GM12873 (cell line): ENCODE data around the gene MRPS9.

ENCODE experiments used
- TF ChIP-seq, protein P1 (sequence below): IDR thresholded peaks from 2 replicates; pipeline ENCODE4 v1.5.1; 2012; ENCODE audit warnings: low read depth, mild to moderate bottlenecking, moderate library complexity, low read length, control low read depth; ENCODE audit not compliant: insufficient read depth; ENCODE audit errors: missing control alignments

MRPS9 gene

DNA sequence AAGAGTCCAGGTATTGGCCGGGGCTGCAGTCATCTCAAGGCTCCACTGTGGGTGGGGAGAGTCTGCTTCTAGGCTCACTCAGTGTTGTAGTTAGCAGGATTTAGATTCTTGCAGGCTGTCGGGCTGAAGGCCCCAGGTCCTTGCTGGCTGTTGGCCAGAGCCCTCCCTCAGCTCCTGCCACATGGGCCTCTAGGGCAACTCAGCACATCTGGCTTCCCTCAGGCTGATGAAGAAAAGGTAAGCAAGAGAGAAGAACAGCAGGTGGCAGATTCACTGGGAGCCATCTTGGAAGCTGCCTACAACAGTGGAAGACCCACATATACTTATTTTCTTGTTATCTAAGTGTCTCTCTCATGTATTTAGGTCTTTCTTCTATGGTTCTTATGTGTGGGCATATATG lies 4.3 kb downstream of the MRPS9 start:
- TF ChIP-seq, protein P1, sequence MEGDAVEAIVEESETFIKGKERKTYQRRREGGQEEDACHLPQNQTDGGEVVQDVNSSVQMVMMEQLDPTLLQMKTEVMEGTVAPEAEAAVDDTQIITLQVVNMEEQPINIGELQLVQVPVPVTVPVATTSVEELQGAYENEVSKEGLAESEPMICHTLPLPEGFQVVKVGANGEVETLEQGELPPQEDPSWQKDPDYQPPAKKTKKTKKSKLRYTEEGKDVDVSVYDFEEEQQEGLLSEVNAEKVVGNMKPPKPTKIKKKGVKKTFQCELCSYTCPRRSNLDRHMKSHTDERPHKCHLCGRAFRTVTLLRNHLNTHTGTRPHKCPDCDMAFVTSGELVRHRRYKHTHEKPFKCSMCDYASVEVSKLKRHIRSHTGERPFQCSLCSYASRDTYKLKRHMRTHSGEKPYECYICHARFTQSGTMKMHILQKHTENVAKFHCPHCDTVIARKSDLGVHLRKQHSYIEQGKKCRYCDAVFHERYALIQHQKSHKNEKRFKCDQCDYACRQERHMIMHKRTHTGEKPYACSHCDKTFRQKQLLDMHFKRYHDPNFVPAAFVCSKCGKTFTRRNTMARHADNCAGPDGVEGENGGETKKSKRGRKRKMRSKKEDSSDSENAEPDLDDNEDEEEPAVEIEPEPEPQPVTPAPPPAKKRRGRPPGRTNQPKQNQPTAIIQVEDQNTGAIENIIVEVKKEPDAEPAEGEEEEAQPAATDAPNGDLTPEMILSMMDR: no peak

DNA sequence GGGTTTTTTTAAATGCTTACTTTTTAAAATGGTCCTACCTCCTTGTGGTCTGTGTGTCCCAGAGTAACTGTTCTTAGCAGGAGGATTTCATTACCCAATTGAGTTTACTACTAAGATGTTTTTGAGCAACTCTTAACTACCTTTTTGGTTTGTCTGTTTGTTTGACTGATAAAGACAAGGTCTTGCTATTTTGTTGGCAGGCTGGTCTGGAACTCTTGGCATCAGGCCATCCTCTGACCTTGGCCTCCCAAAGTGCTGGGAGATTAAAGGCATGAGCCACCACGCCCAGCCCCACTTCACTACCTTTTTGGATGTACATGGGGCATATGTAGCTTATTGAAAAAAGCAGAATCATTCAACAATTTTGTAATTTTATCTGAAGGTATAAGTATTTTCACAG lies 14.9 kb downstream of the MRPS9 start:
- TF ChIP-seq, protein P1: no peak

DNA sequence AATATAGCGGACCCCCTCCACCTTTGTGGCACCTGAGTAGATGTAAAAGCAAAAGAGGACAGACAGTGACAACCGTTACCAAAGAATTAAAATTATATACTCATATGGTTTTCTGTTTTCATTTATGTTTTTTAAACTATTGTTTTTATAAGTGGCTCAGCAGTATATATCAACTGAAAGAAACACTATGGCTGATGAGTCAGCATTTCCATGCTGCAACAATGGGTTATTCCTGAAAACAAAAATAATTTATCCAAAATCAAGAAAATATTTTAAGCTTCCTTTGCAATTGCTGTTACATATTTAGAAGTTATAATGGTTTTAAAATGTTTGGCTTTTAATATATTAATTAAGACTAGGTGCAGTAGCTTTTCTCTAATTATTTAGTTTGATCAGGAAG lies 17.7 kb downstream of the MRPS9 start:
- TF ChIP-seq, protein P1: no peak

DNA sequence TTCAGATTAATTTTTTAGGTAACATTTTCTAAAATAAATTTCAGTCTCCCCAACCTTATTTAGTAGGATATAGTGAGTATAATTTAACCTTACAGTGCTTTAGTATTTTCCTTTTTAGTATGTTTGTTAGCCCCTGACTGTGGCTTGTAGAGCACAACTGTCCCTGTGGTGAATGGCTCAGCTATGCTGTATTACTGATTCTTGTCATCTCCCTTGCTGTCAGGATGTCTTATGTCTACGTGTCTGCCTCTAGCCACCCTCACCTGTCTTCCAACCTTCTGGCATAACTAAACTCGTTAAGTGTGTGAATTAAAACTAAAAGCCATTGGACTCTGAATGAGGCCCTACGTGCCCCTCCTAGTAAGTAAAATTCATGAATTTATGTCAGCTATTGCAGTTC lies 18.4 kb downstream of the MRPS9 start:
- TF ChIP-seq, protein P1: no peak

DNA sequence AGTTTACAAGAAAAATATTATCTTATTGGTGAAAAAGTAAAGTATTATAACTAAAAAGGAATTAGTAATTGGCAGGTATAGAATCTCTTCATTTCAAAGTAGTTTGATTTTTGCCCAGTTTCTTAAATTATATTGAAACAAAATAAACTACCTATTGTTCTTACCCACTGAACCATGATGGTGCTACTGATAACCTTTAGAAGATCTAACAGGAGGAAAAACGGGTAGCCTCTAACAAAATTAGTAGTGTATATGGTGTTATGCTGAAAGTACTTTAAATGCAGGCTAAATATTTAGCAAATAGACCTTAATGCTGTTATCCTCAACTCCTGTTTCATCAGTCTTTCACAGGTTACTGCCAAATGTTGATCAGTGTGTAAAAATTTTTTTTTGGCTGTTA lies 19.1 kb downstream of the MRPS9 start:
- TF ChIP-seq, protein P1: no peak

DNA sequence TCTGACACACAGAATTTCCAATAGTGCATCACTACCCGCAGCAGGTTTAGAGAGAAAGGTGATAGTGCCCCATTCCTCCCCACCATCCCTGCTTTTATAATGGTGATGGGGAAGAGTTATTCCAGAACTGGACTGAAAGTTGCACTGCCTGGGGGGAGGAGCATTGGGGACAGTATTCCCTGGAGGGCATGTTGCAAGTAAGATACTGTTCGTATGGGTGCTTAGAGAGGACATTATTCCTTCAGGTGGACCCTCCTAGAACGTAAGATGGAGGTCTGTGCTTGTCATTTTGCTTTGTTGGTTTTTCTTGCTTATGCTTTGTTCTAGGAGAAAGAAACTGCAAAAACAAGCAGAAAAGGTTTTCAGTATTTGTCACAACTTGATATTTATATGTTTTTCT lies 23.7 kb downstream of the MRPS9 start:
- TF ChIP-seq, protein P1: no peak

DNA sequence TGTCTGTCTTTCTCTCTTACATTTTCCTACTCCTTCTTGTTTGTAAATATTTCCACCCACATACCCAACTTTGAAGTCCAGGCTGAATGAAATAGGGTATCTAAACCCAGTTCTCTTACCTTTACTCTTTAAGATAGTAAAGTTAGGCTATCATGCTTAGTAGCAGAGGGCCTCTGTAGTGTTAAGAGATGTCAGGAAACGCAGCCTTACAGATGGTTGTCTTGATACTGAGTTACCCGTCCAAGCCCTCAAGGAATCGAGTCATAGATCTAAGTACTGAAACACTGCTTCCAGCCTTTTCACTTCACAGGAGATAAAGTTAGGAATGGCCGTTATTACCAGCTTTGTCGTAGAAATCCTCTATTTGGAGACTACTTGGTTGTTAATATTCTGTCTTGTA lies 24.3 kb downstream of the MRPS9 start:
- TF ChIP-seq, protein P1: no peak

DNA sequence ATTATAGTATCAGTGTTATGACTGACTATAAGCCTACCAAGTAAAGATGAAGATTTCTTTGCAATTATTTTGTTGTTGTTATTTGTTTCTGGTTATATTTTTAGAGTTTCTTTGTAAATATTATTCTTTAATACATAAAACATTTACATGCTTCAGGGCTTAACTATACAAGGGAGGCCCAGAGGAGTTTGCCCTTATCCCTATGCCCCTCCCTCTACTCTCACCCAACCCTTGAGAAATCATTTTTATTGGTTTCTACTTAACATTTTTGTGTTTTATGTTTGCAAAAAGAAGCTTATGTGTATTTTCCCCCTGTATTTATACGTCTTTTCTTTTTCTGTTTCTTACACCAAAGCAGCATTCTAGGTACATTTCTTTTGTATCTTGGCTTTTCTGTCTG lies 30.5 kb downstream of the MRPS9 start:
- TF ChIP-seq, protein P1: no peak
